ENCODE data around the gene ANTKMT. TPM values are rescaled to one million over a fixed set of nuclear protein-coding genes. Genes with fewer than 3 reads are reported as not detected.
"Not testable (repeated sequence)": the region's sequence is repeated elsewhere in the genome, so short reads cannot be mapped to it uniquely, and the experiment has no call there.

ANTKMT gene
- total RNA-seq, 2 experiments from 2014 or later, result 21.6 to 23.2 TPM

- POLR2A ChIA-PET, result no interaction called here
- ATAC-seq (ENCODE audit: low read depth), result no peak
- H3K4me1 Mint-ChIP-seq, result no peaks in the 10 kb centered on the region
- H3K9me3 Mint-ChIP-seq, result no peaks in the 10 kb centered on the region
- no peak overlapping the region for H3K4me3 Mint-ChIP-seq
- no peaks in the 10 kb centered on the region for H3K27me3 Mint-ChIP-seq
- DNase-seq, result no peak
- no peak overlapping the region for H3K27ac Mint-ChIP-seq
- H3K36me3 Mint-ChIP-seq, result no peaks in the 10 kb centered on the region
Observed at GRCh38 chr16:746637-747036, 25.7 kb downstream of the ANTKMT start.

DNA sequence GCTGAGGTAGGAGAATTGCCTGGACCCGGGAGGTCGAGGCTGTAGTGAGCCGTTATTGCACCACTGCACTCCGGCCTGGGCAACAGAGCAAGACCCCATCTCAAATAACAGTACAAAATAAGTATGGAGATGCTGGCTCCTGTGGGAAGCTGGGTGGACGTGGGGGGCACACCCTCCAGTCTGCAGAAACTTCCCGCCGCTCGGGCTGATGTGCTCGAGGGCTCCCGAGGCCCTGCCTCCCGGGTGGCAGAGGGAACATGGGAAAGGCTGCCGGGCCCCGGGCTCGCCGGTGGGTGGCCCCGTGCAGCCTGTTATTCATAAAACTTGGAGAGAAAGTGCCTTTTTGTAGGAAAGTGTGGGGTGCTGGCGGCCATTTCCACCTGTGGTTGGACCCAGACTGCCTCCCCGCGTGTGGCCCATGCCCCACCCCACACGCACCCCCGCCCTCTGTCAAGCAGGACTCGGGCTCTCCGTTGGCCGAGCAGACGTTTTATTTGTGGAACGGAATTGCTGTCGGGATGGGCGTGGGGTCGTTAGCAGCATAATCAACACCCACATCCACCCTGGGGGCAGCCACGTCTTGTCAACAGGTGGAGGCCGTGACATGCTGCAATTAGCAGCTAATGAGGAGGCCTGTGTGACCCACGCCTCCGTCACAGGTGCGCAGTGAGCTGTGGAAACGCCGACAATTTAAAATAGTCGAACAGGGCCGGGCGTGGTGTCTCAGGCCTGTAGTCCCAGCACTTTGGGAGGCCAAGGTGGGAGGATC lies 27.2 kb downstream of the ANTKMT start:
- Mint-ChIP-seq H3K27ac (no peak overlapping the region), H3K9me3 (no peaks in the 10 kb centered on the region), H3K4me1 (no peaks in the 10 kb centered on the region), H3K27me3 (no peaks in the 10 kb centered on the region), H3K4me3 (no peak overlapping the region), H3K36me3 (no peaks in the 10 kb centered on the region)
- DNase-seq (no peak), ATAC-seq (ENCODE audit: low read depth) (no peak)
- POLR2A ChIA-PET, result no interaction called here

DNA sequence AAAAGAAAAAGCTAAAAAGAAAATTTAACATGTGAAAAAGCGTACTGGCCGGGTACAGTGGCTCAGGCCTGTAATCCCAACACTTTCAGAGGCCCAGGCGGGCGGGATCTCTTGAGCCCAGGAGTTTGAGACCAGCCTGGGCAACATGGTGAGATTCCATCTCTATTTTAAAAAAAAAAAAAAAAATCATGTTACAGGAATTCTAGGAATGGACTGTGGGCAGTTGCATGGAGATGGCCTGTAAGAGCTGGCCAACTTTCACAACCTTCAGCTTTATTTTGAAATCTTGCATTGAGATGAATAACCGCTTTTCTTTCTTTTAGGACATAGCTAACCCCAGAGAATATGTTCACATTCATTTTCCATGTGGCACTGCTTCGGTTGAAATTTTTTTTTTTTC lies 28.1 kb downstream of the ANTKMT start:
- no peaks in the 10 kb centered on the region for H3K9me3 Mint-ChIP-seq
- no peaks in the 10 kb centered on the region for H3K36me3 Mint-ChIP-seq
- no peak overlapping the region for H3K4me3 Mint-ChIP-seq
- no peaks in the 10 kb centered on the region for H3K27me3 Mint-ChIP-seq
- no peaks in the 10 kb centered on the region for H3K4me1 Mint-ChIP-seq
- no peak for ATAC-seq (ENCODE audit: low read depth)
- DNase-seq, result no peak
- H3K27ac Mint-ChIP-seq, result no peak overlapping the region
- POLR2A ChIA-PET, result interaction anchor here (1.2 kb wide), 1 partner anchor 8 kb away, joined by 3 read pairs; the partner anchor contains the start of gene CIAO3

DNA sequence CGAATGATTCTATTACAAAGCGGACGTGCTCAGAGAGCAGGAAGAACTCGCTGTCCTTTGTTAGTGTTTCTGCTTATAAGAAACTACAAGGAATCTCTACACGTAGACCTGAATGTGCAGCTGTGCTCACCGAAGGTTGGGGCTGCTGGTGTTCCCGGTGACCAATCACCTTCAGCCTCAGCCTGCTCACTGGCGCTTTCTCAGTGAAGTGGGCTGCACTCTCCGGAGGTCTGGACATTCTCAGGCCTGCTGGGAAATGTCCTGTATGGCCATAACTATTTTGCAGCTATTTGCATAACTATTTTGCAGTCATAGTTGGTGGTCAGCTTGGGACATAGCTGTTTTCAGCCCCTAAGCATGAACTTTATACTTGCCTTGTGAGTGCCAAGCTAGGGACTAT lies 29.5 kb downstream of the ANTKMT start:
- Mint-ChIP-seq H3K36me3 (no peaks in the 10 kb centered on the region), H3K27ac (no peak overlapping the region), H3K9me3 (no peaks in the 10 kb centered on the region), H3K4me1 (peaks cover 2% of the 10 kb centered on the region), H3K4me3 (no peak overlapping the region), H3K27me3 (peaks cover 2% of the 10 kb centered on the region)
- POLR2A ChIA-PET, result interaction anchor here (0.8 kb wide), 1 partner anchor 13 kb away, joined by 3 read pairs; no protein-coding TSS in a partner anchor
- ATAC-seq (ENCODE audit: low read depth) (no peak), DNase-seq (no peak)

DNA sequence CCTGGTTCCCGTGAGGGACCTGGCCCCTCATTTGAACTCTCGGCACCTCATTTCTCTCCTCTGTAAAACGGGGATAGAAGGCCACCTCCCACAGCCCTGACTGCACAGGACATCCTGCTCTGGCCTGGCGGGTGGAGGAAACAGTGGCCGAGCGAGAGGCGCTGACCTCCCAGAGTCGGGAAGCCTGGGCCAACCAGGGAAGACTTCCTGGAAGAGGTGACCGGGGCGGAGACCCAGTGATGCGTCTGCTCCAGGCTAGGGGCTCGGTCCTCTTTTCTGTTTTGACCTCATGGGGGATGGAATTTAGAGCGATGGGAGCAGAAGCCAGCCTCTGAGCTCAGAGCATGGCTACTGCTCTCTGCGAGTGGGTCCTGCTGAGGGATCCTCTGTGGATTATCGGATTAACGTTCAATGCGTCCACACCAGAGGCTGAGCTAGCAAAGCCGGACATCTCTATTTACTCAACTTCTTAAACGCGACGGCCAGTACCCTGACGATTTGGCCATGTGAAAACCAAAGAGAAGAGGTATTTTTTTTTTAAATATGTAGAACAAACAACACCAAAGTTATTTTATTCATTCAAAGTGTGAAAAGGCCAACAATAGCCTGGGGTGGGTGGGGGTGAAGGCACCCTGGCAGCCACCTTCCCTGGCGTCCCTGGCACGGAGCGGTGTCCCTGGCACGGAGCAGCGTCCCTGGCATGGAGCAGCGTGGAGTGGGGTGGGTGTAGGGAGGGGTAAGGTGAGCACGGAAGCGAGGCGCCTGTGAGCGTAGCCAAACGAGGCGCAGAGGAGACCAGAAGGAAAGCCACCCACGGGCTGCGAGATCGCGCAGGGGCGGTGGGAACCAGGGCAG lies 30.4 kb downstream of the ANTKMT start:
- ATAC-seq (ENCODE audit: low read depth) (no peak), DNase-seq (no peak)
- Mint-ChIP-seq H3K9me3 (no peaks in the 10 kb centered on the region), H3K27ac (no peak overlapping the region), H3K4me3 (no peak overlapping the region), H3K4me1 (peaks cover 2% of the 10 kb centered on the region), H3K36me3 (no peaks in the 10 kb centered on the region), H3K27me3 (peaks cover 4% of the 10 kb centered on the region)
- POLR2A ChIA-PET, result no interaction called here

DNA sequence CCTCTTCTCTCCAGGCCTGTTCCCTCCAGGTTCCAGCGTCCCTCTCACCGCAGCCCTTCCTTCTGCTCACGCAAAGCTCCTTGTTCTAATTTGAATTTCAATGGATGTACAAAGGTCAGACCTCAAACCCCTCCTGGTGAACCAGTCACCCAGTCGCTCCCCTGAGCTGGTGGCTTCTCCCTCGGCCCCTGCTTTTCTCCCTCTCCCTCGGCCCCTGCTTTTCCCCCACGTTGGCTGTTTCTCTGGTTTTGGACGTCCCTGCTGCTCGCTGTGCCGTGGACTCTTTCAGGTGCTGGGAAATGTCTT lies 31.0 kb downstream of the ANTKMT start:
- Mint-ChIP-seq H3K27me3 (peaks cover 7% of the 10 kb centered on the region), H3K4me1 (peaks cover 2% of the 10 kb centered on the region), H3K4me3 (no peak overlapping the region), H3K36me3 (no peaks in the 10 kb centered on the region), H3K9me3 (no peaks in the 10 kb centered on the region), H3K27ac (no peak overlapping the region)
- ATAC-seq (ENCODE audit: low read depth) (no peak), DNase-seq (no peak)
- POLR2A ChIA-PET, result no interaction called here

GRCh38 chr16:754121-754607 lies 33.2 kb downstream of the ANTKMT start:
- DNase-seq; ATAC-seq (ENCODE audit: low read depth); H3K4me3 Mint-ChIP-seq; H3K27ac Mint-ChIP-seq; H3K4me1 Mint-ChIP-seq; H3K36me3 Mint-ChIP-seq; H3K27me3 Mint-ChIP-seq; H3K9me3 Mint-ChIP-seq: not testable (repeated sequence)
- POLR2A ChIA-PET, result interaction anchor here (0.7 to 1.0 kb wide), 2 partner anchors 11 to 35 kb away, joined by 3 read pairs; no protein-coding TSS in a partner anchor

GRCh38 chr16:754656-755055 lies 33.7 kb downstream of the ANTKMT start:
- peaks cover 7% of the 10 kb centered on the region for H3K27me3 Mint-ChIP-seq
- no peak overlapping the region for H3K4me3 Mint-ChIP-seq
- DNase-seq (no peak), ATAC-seq (ENCODE audit: low read depth) (peak; percentile 45)
- H3K9me3 Mint-ChIP-seq, result no peaks in the 10 kb centered on the region
- H3K36me3 Mint-ChIP-seq, result no peaks in the 10 kb centered on the region
- peaks cover 7% of the 10 kb centered on the region for H3K4me1 Mint-ChIP-seq
- POLR2A ChIA-PET, result interaction anchor here (0.8 to 1.0 kb wide), 2 partner anchors 12 to 14 kb away, joined by 3 to 5 read pairs; partner anchors contain the start of gene CIAO3
- H3K27ac Mint-ChIP-seq, result no peak overlapping the region

- ATAC-seq (ENCODE audit: low read depth) (no peak), DNase-seq (no peak)
- POLR2A ChIA-PET, result no interaction called here
- Mint-ChIP-seq H3K4me1 (peaks cover 7% of the 10 kb centered on the region), H3K9me3 (no peaks in the 10 kb centered on the region), H3K4me3 (no peak overlapping the region), H3K36me3 (no peaks in the 10 kb centered on the region), H3K27ac (no peak overlapping the region), H3K27me3 (peaks cover 7% of the 10 kb centered on the region)
Observed at GRCh38 chr16:756428-756827, 35.5 kb downstream of the ANTKMT start.

- no peak for ATAC-seq (ENCODE audit: low read depth)
- peaks cover 7% of the 10 kb centered on the region for H3K27me3 Mint-ChIP-seq
Observed at GRCh38 chr16:759110-759910, 38.4 kb downstream of the ANTKMT start.

GRCh38 chr16:760065-760464 lies 39.1 kb downstream of the ANTKMT start:
- Mint-ChIP-seq H3K27ac (no peak overlapping the region), H3K9me3 (no peaks in the 10 kb centered on the region), H3K4me3 (no peak overlapping the region), H3K36me3 (no peaks in the 10 kb centered on the region), H3K4me1 (peaks cover 5% of the 10 kb centered on the region), H3K27me3 (peaks cover 6% of the 10 kb centered on the region)
- DNase-seq (no peak), ATAC-seq (ENCODE audit: low read depth) (no peak)
- POLR2A ChIA-PET, result no interaction called here

More at GRCh38 chr16:759110-759910, 38.4 kb downstream of the ANTKMT start:
- Mint-ChIP-seq H3K27ac (no peak overlapping the region), H3K4me3 (no peak overlapping the region), H3K36me3 (no peaks in the 10 kb centered on the region), H3K9me3 (no peaks in the 10 kb centered on the region), H3K4me1 (peaks cover 7% of the 10 kb centered on the region)
- POLR2A ChIA-PET, result no interaction called here
- DNase-seq, result no peak

- POLR2A ChIA-PET, result interaction anchor here (0.6 kb wide), 1 partner anchor 92 kb away, joined by 3 read pairs; no protein-coding TSS in a partner anchor
- H3K27ac Mint-ChIP-seq, result no peak within 1 kb of the TSS
- peaks cover 5% of the 10 kb centered on the region for H3K4me1 Mint-ChIP-seq
- H3K4me3 Mint-ChIP-seq, result no peak within 1 kb of the TSS
- ATAC-seq (ENCODE audit: low read depth) (no peak), DNase-seq (no peak)
- H3K36me3 Mint-ChIP-seq, result no peaks in the 10 kb centered on the region
- H3K27me3 Mint-ChIP-seq, result peaks cover 6% of the 10 kb centered on the region
- no peaks in the 10 kb centered on the region for H3K9me3 Mint-ChIP-seq
Observed at GRCh38 chr16:760545-761343, 39.8 kb downstream of the ANTKMT start, which contains the start of gene MSLN. Gene MSLN (plus strand): TSS chr16:760734. CDS start chr16:762681, 1,947 bp downstream.

Data from activated naive CD8-positive, alpha-beta T cell treated with anti-CD3 and anti-CD28 coated beads, Interleukin-2, amount 10 ng/mL, durations not matched to agents 7 days and 5 days (primary cell).